NCI-H2107 treated with DMSO at 0.1 percent for 48 hours (cell line): ENCODE results near the gene SPATA4.
"Not testable (repeated sequence)": the region's sequence is repeated elsewhere in the genome, so short reads cannot be mapped to it uniquely, and the experiment has no call there.

ENCODE experiments used
- DNase-seq: peaks from one replicate; lab custom pipeline; 2025; ENCODE audit not compliant: unreplicated experiment; lab: John Stamatoyannopoulos, UW

SPATA4 gene

GRCh38 chr4:176195184-176195978, at the start of gene SPATA4:
Gene SPATA4, minus strand, starts transcription at chr4:176195585. Its CDS starts 23 bp downstream, at chr4:176195562.
- DNase-seq: peak; percentile 45

- no peak for DNase-seq
Measured at GRCh38 chr4:176242764-176243347, 47.5 kb upstream of the SPATA4 start.

- DNase-seq: no peak
Measured at GRCh38 chr4:176241703-176242102, 46.3 kb upstream of the SPATA4 start.

- DNase-seq: peak; percentile 13
Measured at GRCh38 chr4:176238826-176239225, 43.4 kb upstream of the SPATA4 start.

GRCh38 chr4:176238157-176238610, 42.8 kb upstream of the SPATA4 start:
- DNase-seq: no peak

- no peak for DNase-seq
Measured at GRCh38 chr4:176236946-176237345, 41.6 kb upstream of the SPATA4 start.

- no peak for DNase-seq
Measured at GRCh38 chr4:176230836-176231235, 35.5 kb upstream of the SPATA4 start.

GRCh38 chr4:176229645-176230044, 34.3 kb upstream of the SPATA4 start:
- DNase-seq: no peak

GRCh38 chr4:176226736-176227135, 31.4 kb upstream of the SPATA4 start:
- no peak for DNase-seq

- DNase-seq: no peak
Measured at GRCh38 chr4:176223561-176223960, 28.2 kb upstream of the SPATA4 start.

GRCh38 chr4:176222149-176222548, 26.8 kb upstream of the SPATA4 start:
- DNase-seq: no peak

GRCh38 chr4:176217510-176217909, 22.1 kb upstream of the SPATA4 start:
- DNase-seq: no peak

- DNase-seq: not testable (repeated sequence)
Measured at GRCh38 chr4:176212351-176212750, 17.0 kb upstream of the SPATA4 start.

- DNase-seq: no peak
Measured at GRCh38 chr4:176210579-176211296, 15.4 kb upstream of the SPATA4 start.

- no peak for DNase-seq
Measured at GRCh38 chr4:176210101-176210500, 14.7 kb upstream of the SPATA4 start.

GRCh38 chr4:176209535-176209934, 14.2 kb upstream of the SPATA4 start:
- DNase-seq: no peak

GRCh38 chr4:176207839-176208238, 12.5 kb upstream of the SPATA4 start:
- no peak for DNase-seq

GRCh38 chr4:176205299-176205698, 9.9 kb upstream of the SPATA4 start:
- no peak for DNase-seq

GRCh38 chr4:176198316-176198903, 3.0 kb upstream of the SPATA4 start:
- DNase-seq: no peak

GRCh38 chr4:176193938-176194337, 1.4 kb downstream of the SPATA4 start:
- no peak for DNase-seq

- no peak for DNase-seq
Measured at GRCh38 chr4:176193126-176193525, 2.3 kb downstream of the SPATA4 start.
